ENCODE measurements around the gene DMC1. TPM values are rescaled to one million over a fixed set of nuclear protein-coding genes. Genes with fewer than 3 reads are reported as not detected.

DMC1 gene
- total RNA-seq, 2 experiments from 2014 or later = 0.52 to 0.95 TPM

DNA sequence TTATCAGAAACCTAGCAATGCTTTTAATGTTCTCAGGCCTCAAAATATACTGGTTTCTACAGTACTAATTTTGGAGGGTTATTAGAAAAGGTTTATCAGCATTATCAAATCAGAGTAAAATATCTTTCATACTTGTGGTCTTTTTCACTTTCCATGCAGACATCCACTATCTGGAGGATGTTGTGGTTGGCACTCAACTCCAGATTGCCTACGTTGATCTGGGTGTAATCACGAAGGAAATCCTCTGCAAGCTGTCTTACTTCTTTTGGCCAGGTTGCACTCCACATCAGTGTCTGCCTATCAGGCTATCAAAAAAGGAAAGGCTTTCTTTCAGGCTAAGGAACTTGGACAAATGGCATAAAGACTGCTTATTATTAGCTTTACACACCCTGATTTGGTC is 75.5 kb downstream of the DMC1 start:
- ATAC-seq (ENCODE audit: poor library complexity) (peak; percentile 52), DNase-seq (peak in 1 of 14 experiments; percentile 20)
- Mint-ChIP-seq H3K4me1 (ENCODE audit: low read depth) (peaks cover 63% of the 10 kb centered on the region), H3K9me3 (no peaks in the 10 kb centered on the region), H3K27me3 (no peaks in the 10 kb centered on the region), H3K36me3 (ENCODE audit: low read depth) (peaks cover 96% of the 10 kb centered on the region), H3K27ac (peak overlapping the region; percentile 67), H3K4me3 (no peak overlapping the region)
- ChIA-PET POLR2A (interaction anchor here (0.9 to 1.0 kb wide), 2 partner anchors 12 to 37 kb away, joined by 3 to 4 read pairs; no protein-coding TSS in a partner anchor), CTCF (interaction anchor here (1.0 kb wide), 1 partner anchor 10 kb away, joined by 3 read pairs; no protein-coding TSS in a partner anchor)
- Histone ChIP-seq H3K9me3 (ENCODE audit: control insufficient read depth in 1 of 2, insufficient read depth in 1 of 2, low read length in 2 of 2) (no peaks in the 10 kb centered on the region), H3K4me3 (ENCODE audit: low read length) (no peak overlapping the region), H3K27me3 (ENCODE audit: control insufficient read depth in 1 of 2, insufficient read depth in 2 of 2, low read length in 2 of 2) (no peaks in the 10 kb centered on the region), H3K4me1 (ENCODE audit: insufficient read depth, low read length) (peaks cover 40% of the 10 kb centered on the region), H3K27ac (ENCODE audit: low read depth in 1 of 2, low read length in 2 of 2) (no peak overlapping the region), H3K36me3 (ENCODE audit: insufficient read depth, low read length) (peaks cover 98% of the 10 kb centered on the region)
- TF ChIP-seq, protein P1, sequence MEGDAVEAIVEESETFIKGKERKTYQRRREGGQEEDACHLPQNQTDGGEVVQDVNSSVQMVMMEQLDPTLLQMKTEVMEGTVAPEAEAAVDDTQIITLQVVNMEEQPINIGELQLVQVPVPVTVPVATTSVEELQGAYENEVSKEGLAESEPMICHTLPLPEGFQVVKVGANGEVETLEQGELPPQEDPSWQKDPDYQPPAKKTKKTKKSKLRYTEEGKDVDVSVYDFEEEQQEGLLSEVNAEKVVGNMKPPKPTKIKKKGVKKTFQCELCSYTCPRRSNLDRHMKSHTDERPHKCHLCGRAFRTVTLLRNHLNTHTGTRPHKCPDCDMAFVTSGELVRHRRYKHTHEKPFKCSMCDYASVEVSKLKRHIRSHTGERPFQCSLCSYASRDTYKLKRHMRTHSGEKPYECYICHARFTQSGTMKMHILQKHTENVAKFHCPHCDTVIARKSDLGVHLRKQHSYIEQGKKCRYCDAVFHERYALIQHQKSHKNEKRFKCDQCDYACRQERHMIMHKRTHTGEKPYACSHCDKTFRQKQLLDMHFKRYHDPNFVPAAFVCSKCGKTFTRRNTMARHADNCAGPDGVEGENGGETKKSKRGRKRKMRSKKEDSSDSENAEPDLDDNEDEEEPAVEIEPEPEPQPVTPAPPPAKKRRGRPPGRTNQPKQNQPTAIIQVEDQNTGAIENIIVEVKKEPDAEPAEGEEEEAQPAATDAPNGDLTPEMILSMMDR (IDR thresholded peaks at IDR 0.05) = no peak
- intact Hi-C loops (cut with DNase I, micrococcal nuclease) = no loop called here

DNA sequence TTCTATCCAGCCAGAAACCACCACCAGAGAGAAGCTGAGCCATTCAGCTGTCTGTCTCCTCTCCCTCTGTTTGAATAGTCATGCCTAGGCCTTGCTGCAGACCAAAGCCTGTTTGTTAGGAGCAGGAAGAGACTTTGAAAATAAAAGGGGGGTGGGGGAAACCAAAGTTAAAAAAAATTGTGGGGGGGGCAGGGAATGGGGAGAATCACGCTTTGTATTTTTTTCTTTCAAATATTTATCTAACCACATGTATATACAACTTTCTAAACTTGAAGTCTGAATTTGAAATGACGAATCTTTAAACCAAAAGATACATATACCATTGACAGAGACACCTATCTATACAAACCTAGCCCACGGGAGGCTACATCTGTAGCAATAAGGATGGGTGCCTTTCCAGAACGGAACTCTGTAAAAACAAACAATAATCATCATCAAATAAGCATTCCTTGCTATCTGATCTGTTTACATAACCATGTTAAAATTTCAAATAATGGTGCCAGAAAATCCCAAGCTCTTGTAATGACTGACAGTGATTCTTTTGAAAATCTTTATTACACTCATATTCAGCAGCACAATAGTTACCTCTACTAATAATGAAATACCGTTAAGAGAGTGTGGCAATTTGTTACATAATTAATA is 78.2 kb downstream of the DMC1 start:
- H3K27me3 ChIP-seq (ENCODE audit: control insufficient read depth in 1 of 2, insufficient read depth in 2 of 2, low read length in 2 of 2) = no peaks in the 10 kb centered on the region
- no peak overlapping the region for H3K4me3 ChIP-seq (ENCODE audit: low read length)
- peaks cover 97% of the 10 kb centered on the region for H3K36me3 ChIP-seq (ENCODE audit: insufficient read depth, low read length)
- Mint-ChIP-seq H3K36me3 (ENCODE audit: low read depth) (peaks cover 97% of the 10 kb centered on the region), H3K4me3 (no peak overlapping the region), H3K9me3 (no peaks in the 10 kb centered on the region), H3K27me3 (no peaks in the 10 kb centered on the region), H3K27ac (peak overlapping the region; percentile 56), H3K4me1 (ENCODE audit: low read depth) (peaks cover 59% of the 10 kb centered on the region)
- peaks cover 22% of the 10 kb centered on the region for H3K4me1 ChIP-seq (ENCODE audit: insufficient read depth, low read length)
- ATAC-seq (ENCODE audit: poor library complexity) = no peak
- CTCF ChIA-PET = no interaction called here
- no peak for DNase-seq
- TF ChIP-seq, protein P1 (IDR thresholded peaks at IDR 0.05) = no peak
- no peak overlapping the region for H3K27ac ChIP-seq (ENCODE audit: low read depth in 1 of 2, low read length in 2 of 2)
- intact Hi-C loops (cut with DNase I, micrococcal nuclease) = loop anchor here in 1 of 2 experiments (2.0 kb wide), 1 partner anchor 15 kb away; the partner anchor contains the start of gene DDX17
- no peaks in the 10 kb centered on the region for H3K9me3 ChIP-seq (ENCODE audit: control insufficient read depth in 1 of 2, insufficient read depth in 1 of 2, low read length in 2 of 2)
- POLR2A ChIA-PET = interaction anchor here (1.2 to 2.2 kb wide), 2 partner anchors 10 to 20 kb away, joined by 3 to 15 read pairs; no protein-coding TSS in a partner anchor

DNA sequence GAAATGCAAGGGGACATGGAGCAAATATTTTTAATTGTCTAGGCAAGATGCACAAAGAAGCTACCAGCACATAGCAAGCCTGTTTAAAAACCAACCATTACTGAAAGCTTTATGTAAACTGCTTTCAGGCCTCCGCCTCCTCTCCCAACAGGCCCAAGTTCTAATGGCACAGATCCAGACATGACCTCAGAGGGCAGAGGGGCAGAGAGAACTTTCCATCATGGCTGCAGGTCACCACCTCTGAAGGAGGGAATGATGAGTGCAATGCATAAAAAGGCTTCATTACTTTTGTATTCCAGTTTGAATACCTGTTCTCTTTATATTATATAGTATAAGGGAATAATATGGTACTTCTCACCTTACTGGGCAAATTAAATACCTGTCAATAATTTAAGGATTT is 79.1 kb downstream of the DMC1 start:
- H3K9me3 ChIP-seq (ENCODE audit: control insufficient read depth in 1 of 2, insufficient read depth in 1 of 2, low read length in 2 of 2) = no peaks in the 10 kb centered on the region
- H3K27me3 ChIP-seq (ENCODE audit: control insufficient read depth in 1 of 2, insufficient read depth in 2 of 2, low read length in 2 of 2) = no peaks in the 10 kb centered on the region
- ChIA-PET CTCF (interaction anchor here (1.7 kb wide), 1 partner anchor 8 kb away, joined by 5 read pairs; no protein-coding TSS in a partner anchor), POLR2A (interaction anchor here (1.0 to 2.9 kb wide), 3 partner anchors 10 to 14 kb away, joined by 4 to 15 read pairs (median 13); no protein-coding TSS in a partner anchor)
- no peak overlapping the region for H3K4me3 ChIP-seq (ENCODE audit: low read length)
- H3K4me3 Mint-ChIP-seq = no peak overlapping the region
- no peak for DNase-seq
- TF ChIP-seq, protein P1 (IDR thresholded peaks at IDR 0.05) = no peak
- peaks cover 97% of the 10 kb centered on the region for H3K36me3 Mint-ChIP-seq (ENCODE audit: low read depth)
- H3K27me3 Mint-ChIP-seq = no peaks in the 10 kb centered on the region
- ATAC-seq (ENCODE audit: poor library complexity) = no peak
- intact Hi-C loops (cut with DNase I, micrococcal nuclease) = loop anchor here in 1 of 2 experiments (2.0 kb wide), 1 partner anchor 16 kb away; the partner anchor contains the start of gene DDX17
- peaks cover 20% of the 10 kb centered on the region for H3K4me1 ChIP-seq (ENCODE audit: insufficient read depth, low read length)
- H3K4me1 Mint-ChIP-seq (ENCODE audit: low read depth) = peaks cover 62% of the 10 kb centered on the region
- H3K27ac ChIP-seq (ENCODE audit: low read depth in 1 of 2, low read length in 2 of 2) = no peak overlapping the region
- H3K27ac Mint-ChIP-seq = peak overlapping the region; percentile 63
- H3K9me3 Mint-ChIP-seq = no peaks in the 10 kb centered on the region
- H3K36me3 ChIP-seq (ENCODE audit: insufficient read depth, low read length) = peaks cover 97% of the 10 kb centered on the region

Data from CD4-positive, alpha-beta T cell (primary cell).